HepG2 (cell line): ENCODE results near the gene PMVK. TPM values are rescaled to one million over a fixed set of nuclear protein-coding genes. Genes with fewer than 3 reads are reported as not detected.

Source experiments
- ATAC-seq: fragments of 200-7000 bp; cut with Tn5 transposase; 3 replicates; pipeline ENCODE4 v1.9.1; 2020; ENCODE audit warnings: mild to moderate bottlenecking, moderate library complexity
- BruUV-seq: library from RNA; stranded (reverse); fragments of 400-500 nt; replicated peaks from 2 replicates; lab custom pipeline; 2021; lab: Mats Ljungman, UMichigan
- CTCF ChIA-PET: fragments of 300-600 bp; formaldehyde crosslinking; extraction: SDS; loops from one replicate; lab custom pipeline; 2021; ENCODE audit warnings: low total read pairs, inconsistent platforms, low intra/inter-chr PET ratio; lab: Yijun Ruan, JAX
- POLR2A ChIA-PET: fragments of 350-600 bp; sonication (Branson Sonifier 250); formaldehyde crosslinking; loops from one replicate; lab custom pipeline; 2020; ENCODE audit warnings: antibody characterized with exemption, inconsistent platforms; lab: Yijun Ruan, JAX
- DNase-seq: peaks from one replicate; pipeline ENCODE4 v3.0.0-alpha.2; 2015; ENCODE audit warnings: low spot score
- FAIRE-seq: peaks from 3 replicates; lab custom pipeline; 2011; peaks lifted over from hg19 to GRCh38; lab: Jason Lieb, UNC
- H2AFZ ChIP-seq: one replicate; pipeline ENCODE4 v1.6.1; 2011; ENCODE audit warnings: low read length, inconsistent platforms
- H3K27ac ChIP-seq: fragments of 300-600 bp; 3 replicates; pipeline ENCODE4 v1.8.0; 2011; ENCODE audit warnings: mixed run types, mild to moderate bottlenecking, mixed read lengths, low read length, inconsistent platforms; ENCODE audit not compliant: insufficient read depth; ENCODE audit errors: extremely low read length
- H3K27me3 ChIP-seq, 2 experiments: fragments of 200-600 bp in 1 of 2; 2 replicates in 1 of 2; 3 replicates in 1 of 2; pipeline versions ENCODE4 v1.6.0 to v1.8.0; 2011; ENCODE audit warnings: low read length in 2 of 2, mild to moderate bottlenecking in 2 of 2, moderate library complexity in 2 of 2, inconsistent platforms in 1 of 2; ENCODE audit not compliant: insufficient read depth in 2 of 2, control insufficient read depth in 1 of 2
- H3K36me3 ChIP-seq, 2 experiments: fragments of 200-600 bp in 1 of 2; replicated peaks in 1 of 2; 2 replicates in 1 of 2; 3 replicates in 1 of 2; pipeline versions ENCODE4 v1.5.1 to v1.8.0; 2011; ENCODE audit warnings: low read length in 2 of 2, inconsistent platforms in 1 of 2; ENCODE audit not compliant: insufficient read depth in 2 of 2, control insufficient read depth in 1 of 2
- H3K4me1 ChIP-seq: 2 replicates; pipeline ENCODE4 v1.5.1; 2012; ENCODE audit warnings: low read length, inconsistent platforms; ENCODE audit not compliant: insufficient read depth
- H3K4me2 ChIP-seq: 2 replicates; pipeline ENCODE4 v1.6.0; 2011; ENCODE audit warnings: low read depth, low read length, inconsistent platforms
- H3K4me3 ChIP-seq, 3 experiments: fragments of 200-600 bp in 1 of 3; sonication (generic), shearing (Covaris generic) in 1 of 3; replicated peaks in 1 of 3; 2 replicates each; pipeline ENCODE4 v1.5.1; 2011 to 2016; ENCODE audit warnings: low read length in 3 of 3, inconsistent platforms in 2 of 3, low read depth in 2 of 3, mild to moderate bottlenecking in 2 of 3, control low read depth in 1 of 3, mixed read lengths in 1 of 3; ENCODE audit not compliant: insufficient read depth in 1 of 3
- H3K79me2 ChIP-seq: one replicate; pipeline ENCODE4 v1.6.1; 2011; ENCODE audit warnings: low read length, inconsistent platforms; ENCODE audit not compliant: insufficient read depth
- H3K9ac ChIP-seq: 2 replicates; pipeline ENCODE4 v1.6.0; 2011; ENCODE audit warnings: mild to moderate bottlenecking, low read depth, low read length, inconsistent platforms; ENCODE audit not compliant: insufficient read depth
- H3K9me3 ChIP-seq: 2 replicates; pipeline ENCODE4 v1.5.1; 2012; ENCODE audit warnings: mild to moderate bottlenecking, low read length
- H4K20me1 ChIP-seq: 2 replicates; pipeline ENCODE4 v1.6.0; 2011; ENCODE audit warnings: inconsistent platforms, mild to moderate bottlenecking, low read length, moderate library complexity; ENCODE audit not compliant: insufficient read depth
- ARID4A ChIP-seq: sonication (generic); formaldehyde crosslinking; IDR thresholded peaks from 2 replicates; pipeline ENCODE4 v1.5.0; 2020; ENCODE audit warnings: mild to moderate bottlenecking, missing genetic modification reagents, borderline replicate concordance
- GATAD1 ChIP-seq: IDR thresholded peaks from 2 replicates; pipeline ENCODE4 v1.6.1; 2016; ENCODE audit warnings: missing genetic modification reagents, missing compliant biosample characterization
- IRF2 ChIP-seq: IDR thresholded peaks from 2 replicates; pipeline ENCODE4 v1.6.1; 2018; ENCODE audit warnings: missing genetic modification reagents, missing compliant biosample characterization
- MED8 ChIP-seq: sonication (generic); formaldehyde crosslinking; IDR thresholded peaks from 2 replicates; pipeline ENCODE4 v1.8.1; 2023; ENCODE audit warnings: mild to moderate bottlenecking, missing genetic modification reagents; ENCODE audit not compliant: insufficient replicate concordance
- MIXL1 ChIP-seq: IDR thresholded peaks from 2 replicates; pipeline ENCODE4 v1.6.1; 2016
- MXD1 ChIP-seq: sonication (generic); formaldehyde crosslinking; IDR thresholded peaks from 2 replicates; pipeline ENCODE4 v1.4.0; 2020; ENCODE audit warnings: mild to moderate bottlenecking, missing genetic modification reagents
- NFIC ChIP-seq: IDR thresholded peaks from 2 replicates; pipeline ENCODE4 v1.6.1; 2012; ENCODE audit warnings: mild to moderate bottlenecking, low read length, inconsistent platforms
- NR2F2 ChIP-seq: IDR thresholded peaks from 2 replicates; pipeline ENCODE4 v1.6.1; 2012; ENCODE audit warnings: low read depth, inconsistent platforms, borderline replicate concordance
- PITX1 ChIP-seq: sonication (generic); formaldehyde crosslinking; IDR thresholded peaks from 2 replicates; pipeline ENCODE4 v1.5.1; 2020; ENCODE audit warnings: mild to moderate bottlenecking, missing genetic modification reagents
- POLR2AphosphoS5 ChIP-seq: IDR thresholded peaks from 2 replicates; pipeline ENCODE4 v1.6.1; 2012; ENCODE audit warnings: low read depth, low read length
- RFXANK ChIP-seq: IDR thresholded peaks from 2 replicates; pipeline ENCODE4 v1.6.1; 2016
- RNF2 ChIP-seq: fragments of 450-650 bp; conservative IDR thresholded peaks from 2 replicates; pipeline ENCODE4 v1.6.1; 2016; ENCODE audit warnings: low read depth
- RORA ChIP-seq: sonication (generic); formaldehyde crosslinking; IDR thresholded peaks from 2 replicates; pipeline ENCODE4 v1.5.0; 2020; ENCODE audit warnings: mild to moderate bottlenecking, missing genetic modification reagents, moderate library complexity
- SALL1 ChIP-seq: sonication (generic); formaldehyde crosslinking; IDR thresholded peaks from 2 replicates; pipeline ENCODE4 v1.8.0; 2022; ENCODE audit warnings: mild to moderate bottlenecking, missing genetic modification reagents
- SALL2 ChIP-seq: sonication (generic); formaldehyde crosslinking; IDR thresholded peaks from 2 replicates; pipeline ENCODE4 v1.8.1; 2023; ENCODE audit warnings: mild to moderate bottlenecking, missing genetic modification reagents, inconsistent platforms
- SOX5 ChIP-seq: IDR thresholded peaks from 2 replicates; pipeline ENCODE4 v1.6.1; 2016; ENCODE audit warnings: borderline replicate concordance
- SOX6 ChIP-seq, 2 experiments: fragments of 450-650 bp in 1 of 2; sonication (generic) in 1 of 2; formaldehyde crosslinking in 1 of 2; IDR thresholded peaks; 2 replicates each; pipeline versions ENCODE4 v1.4.0 to v1.6.1; 2017 to 2020; ENCODE audit warnings: antibody characterized with exemption in 1 of 2, mild to moderate bottlenecking in 1 of 2, missing genetic modification reagents in 1 of 2
- TEAD2 ChIP-seq: sonication (generic); formaldehyde crosslinking; IDR thresholded peaks from 2 replicates; pipeline ENCODE4 v1.9.0; 2021; ENCODE audit warnings: missing genetic modification reagents
- ZNF224 ChIP-seq: sonication (generic); formaldehyde crosslinking; IDR thresholded peaks from 2 replicates; pipeline ENCODE4 v1.5.0; 2020; ENCODE audit warnings: mild to moderate bottlenecking, missing genetic modification reagents
- ZNF317 ChIP-seq: sonication (generic); formaldehyde crosslinking; IDR thresholded peaks from 2 replicates; pipeline ENCODE4 v1.5.0; 2020; ENCODE audit warnings: mild to moderate bottlenecking, missing genetic modification reagents
- ZNF510 ChIP-seq: sonication (generic); formaldehyde crosslinking; IDR thresholded peaks from 2 replicates; pipeline ENCODE4 v1.4.0; 2020; ENCODE audit warnings: low read depth, mild to moderate bottlenecking, missing genetic modification reagents
- WGBS: methylation state at CpG from one replicate; pipeline ENCODE4 v1.1.6; 2017; ENCODE audit warnings: low lambda C conversion rate; 5-methylcytosine and 5-hydroxymethylcytosine counted together
- in situ Hi-C: cut with HindIII; loops from 2 replicates; pipeline ENCODE4 v1.10.0; 2017; ENCODE audit warnings: low pct_unique_long_range_greater_than_20kb; ENCODE audit not compliant: extremely low pct_ligation_motif_present
- intact Hi-C: fragments of 100-400 bp; cut with micrococcal nuclease; formaldehyde crosslinking; loops from one replicate; pipeline ENCODE4 v1.10.0; 2022; ENCODE audit not compliant: unreplicated experiment
- polyA plus RNA-seq, 8 experiments: library from polyadenylated mRNA; depleted of rRNA in 3 of 8; stranded (reverse) in 7 of 8; unstranded in 1 of 8; fragments of >200 nt; fragmentation: Illumina TruSeq in 4 of 8; extraction: Trizol in 4 of 8; gene quantifications; 2 replicates each; pipeline versions ENCODE4 v1.2.1 to v1.2.3, GENCODE V29; 2011 to 2016; ENCODE audit warnings: low read depth in 4 of 8, missing spikeins in 1 of 8, mixed read lengths in 1 of 8; ENCODE audit not compliant: insufficient read depth in 1 of 8
- total RNA-seq, 5 experiments: library from RNA; depleted of rRNA; stranded (reverse); fragments of >200 nt; fragmentation: Illumina TruSeq; extraction: Trizol; gene quantifications; 2 replicates each; pipeline ENCODE4 v1.2.3, GENCODE V29; 2016; ENCODE audit warnings: low read depth in 1 of 5

Gene PMVK
- total and polyA plus RNA-seq, 2 of the 13 experiments (the other 11 are each of a cell fraction or from before 2014, with no cell fraction given), result 3.9 to 12.6 TPM

- peak within 1 kb of the TSS; percentile 87 for H3K9ac ChIP-seq
- DNase-seq, result peak; percentile 99
- no peaks in the 10 kb centered on the region for H3K9me3 ChIP-seq
- H3K4me3 ChIP-seq, result peak within 1 kb of the TSS; percentile 74 to 86 (median 76)
- ChIA-PET POLR2A (interaction anchor here (0.7 to 2.9 kb wide), 11 partner anchors 10 to 68 kb away, joined by 3 to 78 read pairs (median 5); partner anchors contain the start of genes ADAM15, CKS1B, LENEP and PBXIP1), CTCF (interaction anchor here (0.9 kb wide), 1 partner anchor 34 kb away, joined by 5 read pairs; no protein-coding TSS in a partner anchor)
- no peak within 1 kb of the TSS for H2AFZ ChIP-seq
- ATAC-seq, result peak; percentile 99
- no TSS peak for BruUV-seq
- H3K36me3 ChIP-seq, result peaks cover 3 to 15% of the 10 kb centered on the region in 2 experiments
- in situ Hi-C loops (loop anchor here (5.0 kb wide), 1 partner anchor 79 kb away; the partner anchor contains the start of gene EFNA4), intact Hi-C loops (no loop called here)
- 2% methylated on average over 14 of the region's 26 CpGs for WGBS
- peak within 1 kb of the TSS; percentile 64 for H3K27ac ChIP-seq
- peak; percentile 95 for FAIRE-seq
- H3K4me1 ChIP-seq, result peaks cover 34% of the 10 kb centered on the region
- H4K20me1 ChIP-seq, result no peaks in the 10 kb centered on the region
- peak within 1 kb of the TSS; percentile 90 for H3K4me2 ChIP-seq
- peaks cover 30% of the 10 kb centered on the region for H3K79me2 ChIP-seq
- no peaks in the 10 kb centered on the region for H3K27me3 ChIP-seq
- TF ChIP-seq POLR2AphosphoS5 (peak; percentile 74), ZNF317 (CRISPR knock-in tag) (peak; percentile 52; the same call in 1 of the 2 replicates), IRF2 (CRISPR knock-in tag) (peak; percentile 78), ARID4A (peak; percentile 92), SALL1 (peak; percentile 66; the same call in 1 of the 2 replicates), RORA (CRISPR knock-in tag) (no peak), ZNF510 (no peak), GATAD1 (peak; percentile 94), TEAD2 (0 out of 2 replicates have a peak, but pooled peaks have one; percentile 41), PITX1 (peak; percentile 44; the same call in 1 of the 2 replicates), SALL2 (CRISPR knock-in tag) (peak; percentile 78; the same call in 1 of the 2 replicates), ZNF224 (0 out of 2 replicates have a peak, but pooled peaks have one; percentile 15), MXD1 (CRISPR knock-in tag) (peak; percentile 76; the same call in 1 of the 2 replicates), RFXANK (CRISPR knock-in tag) (0 out of 2 replicates have a peak, but pooled peaks have one; percentile 61), MED8 (peak; percentile 74), MIXL1 (peak; percentile 51; the same call in 1 of the 2 replicates), RNF2 (peak; percentile 31; the same call in 1 of the 2 replicates), SOX6 (IDR thresholded peaks at IDR 0.05) (no peak), SOX6 (CRISPR knock-in tag; IDR thresholded peaks at IDR 0.05) (peak; percentile 75), SOX5 (peak; percentile 39; the same call in 1 of the 2 replicates), NFIC (peak; percentile 73), NR2F2 (0 out of 2 replicates have a peak, but pooled peaks have one; percentile 31)
Measured at GRCh38 chr1:154982897-154983648, 46.6 kb upstream of the PMVK start, which contains the start of gene FLAD1. TSS of gene FLAD1 (plus strand) at chr1:154983344. CDS start at chr1:154983695, 351 bp downstream.
